Loucy (cell line): ENCODE data around the gene TGIF2.
A peak's percentile ranks its signal among the peaks of the same experiment; 100 is the strongest.
"Not testable (repeated sequence)": the region's sequence is repeated elsewhere in the genome, so short reads cannot be mapped to it uniquely, and the experiment has no call there.

Source experiments
- H2AFZ ChIP-seq: fragments of 200-600 bp; sonication (generic); 2 replicates; pipeline ENCODE4 v1.6.0; 2016; ENCODE audit warnings: antibody characterized with exemption, mild to moderate bottlenecking, low read length, moderate library complexity
- H3F3A ChIP-seq: fragments of 200-600 bp; 2 replicates; pipeline ENCODE4 v1.6.0; 2016; ENCODE audit warnings: antibody characterized with exemption, low read depth, mild to moderate bottlenecking
- H3K27me3 ChIP-seq: fragments of 200-600 bp; sonication (generic); 2 replicates; pipeline ENCODE4 v1.6.1; 2014; ENCODE audit warnings: low read length, mild to moderate bottlenecking; ENCODE audit not compliant: insufficient read depth, poor library complexity, severe bottlenecking
- H3K36me3 ChIP-seq: fragments of 200-600 bp; sonication (generic); 2 replicates; pipeline ENCODE4 v1.6.1; 2016; ENCODE audit warnings: low read length; ENCODE audit not compliant: insufficient read depth
- H3K4me1 ChIP-seq: fragments of 200-600 bp; sonication (generic); 2 replicates; pipeline ENCODE4 v1.5.1; 2014; ENCODE audit warnings: low read length, mild to moderate bottlenecking; ENCODE audit not compliant: insufficient read depth, poor library complexity, severe bottlenecking
- H3K4me2 ChIP-seq: fragments of 200-600 bp; sonication (generic); 2 replicates; pipeline ENCODE4 v1.6.0; 2014; ENCODE audit warnings: antibody characterized with exemption, low read length, low read depth, mild to moderate bottlenecking; ENCODE audit not compliant: poor library complexity, severe bottlenecking
- H3K4me3 ChIP-seq: fragments of 200-600 bp; sonication (generic); 2 replicates; pipeline ENCODE4 v1.5.1; 2014; ENCODE audit warnings: low read length, mild to moderate bottlenecking, mixed read lengths; ENCODE audit not compliant: poor library complexity, severe bottlenecking
- H3K79me2 ChIP-seq: fragments of 200-600 bp; sonication (generic); 2 replicates; pipeline ENCODE4 v1.6.1; 2014; ENCODE audit warnings: low read length; ENCODE audit not compliant: insufficient read depth
- H3K9ac ChIP-seq: fragments of 200-600 bp; sonication (generic); 2 replicates; pipeline ENCODE4 v1.6.0; 2014; ENCODE audit warnings: mild to moderate bottlenecking, low read depth, low read length, moderate library complexity; ENCODE audit not compliant: poor library complexity, severe bottlenecking
- H3K9me2 ChIP-seq: fragments of 200-600 bp; sonication (generic); replicated peaks from 2 replicates; pipeline ENCODE4 v1.6.1; 2016; ENCODE audit warnings: low read depth, low read length, mixed read lengths
- H3K9me3 ChIP-seq: fragments of 200-600 bp; sonication (generic); 2 replicates; pipeline ENCODE4 v1.6.1; 2014; ENCODE audit warnings: mild to moderate bottlenecking, antibody characterized with exemption, low read length, low read depth; ENCODE audit not compliant: insufficient read depth
- H4K20me1 ChIP-seq: fragments of 200-600 bp; sonication (generic); 2 replicates; pipeline ENCODE4 v1.6.0; 2014; ENCODE audit warnings: antibody characterized with exemption, low read length, mild to moderate bottlenecking; ENCODE audit not compliant: insufficient read depth, poor library complexity, severe bottlenecking
- CTCF ChIP-seq: fragments of 200-600 bp; sonication (generic); conservative IDR thresholded peaks from 2 replicates; pipeline ENCODE4 v1.5.1; 2014; ENCODE audit warnings: mild to moderate bottlenecking, antibody characterized with exemption, low read length
- EZH2phosphoT487 ChIP-seq: fragments of 200-600 bp; IDR thresholded peaks from 2 replicates; pipeline ENCODE4 v1.6.1; 2018; ENCODE audit warnings: antibody characterized with exemption, mild to moderate bottlenecking, moderate library complexity, borderline replicate concordance

Gene TGIF2

GRCh38 chr20:36607586-36608387 lies 34.4 kb downstream of the TGIF2 start:
- Histone ChIP-seq H3K4me2 (peak overlapping the region; percentile 85), H4K20me1 (peaks cover 32% of the 10 kb centered on the region), H3F3A (no peaks in the 10 kb centered on the region), H3K9me2 (no peaks in the 10 kb centered on the region), H3K4me3 (peak overlapping the region; percentile 93), H3K4me1 (peaks cover 20% of the 10 kb centered on the region), H3K79me2 (peaks cover 34% of the 10 kb centered on the region), H3K9me3 (no peaks in the 10 kb centered on the region), H3K36me3 (peaks cover 38% of the 10 kb centered on the region), H2AFZ (no peak overlapping the region), H3K9ac (peak overlapping the region; percentile 91), H3K27me3 (no peaks in the 10 kb centered on the region)
- no peak for TF ChIP-seq CTCF
- no peak for TF ChIP-seq EZH2phosphoT487

GRCh38 chr20:36608388-36608728 lies 35.0 kb downstream of the TGIF2 start:
- H3F3A ChIP-seq, H3K9ac ChIP-seq, H2AFZ ChIP-seq, H3K9me3 ChIP-seq, H3K9me2 ChIP-seq, H3K27me3 ChIP-seq: not testable (repeated sequence)
- peaks cover 20% of the 10 kb centered on the region for H3K4me1 ChIP-seq
- peak overlapping the region; percentile 93 for H3K4me3 ChIP-seq
- peak overlapping the region; percentile 85 for H3K4me2 ChIP-seq
- peaks cover 43% of the 10 kb centered on the region for H3K36me3 ChIP-seq
- H3K79me2 ChIP-seq = peaks cover 34% of the 10 kb centered on the region
- H4K20me1 ChIP-seq = peaks cover 32% of the 10 kb centered on the region

- H3K36me3 ChIP-seq = peaks cover 70% of the 10 kb centered on the region
Measured at GRCh38 chr20:36611625-36612024, 38.2 kb downstream of the TGIF2 start.

More at GRCh38 chr20:36611625-36612024, 38.2 kb downstream of the TGIF2 start:
- Histone ChIP-seq H4K20me1 (peaks cover 22% of the 10 kb centered on the region), H2AFZ (no peak overlapping the region), H3K4me2 (no peak overlapping the region), H3K9me3 (no peaks in the 10 kb centered on the region), H3K9me2 (no peaks in the 10 kb centered on the region), H3K9ac (no peak overlapping the region), H3K4me3 (no peak overlapping the region), H3F3A (no peaks in the 10 kb centered on the region), H3K79me2 (peaks cover 27% of the 10 kb centered on the region), H3K4me1 (peaks cover 12% of the 10 kb centered on the region), H3K27me3 (no peaks in the 10 kb centered on the region)
- TF ChIP-seq EZH2phosphoT487 (no peak), CTCF (no peak)
